ENCODE results near the gene RIBC2.
"Not testable (repeated sequence)": the region's sequence is repeated elsewhere in the genome, so short reads cannot be mapped to it uniquely, and the experiment has no call there.

RIBC2 gene

GRCh38 chr22:45435544-45436139 lies 22.1 kb downstream of the RIBC2 start:
- Histone ChIP-seq H3K4me3 (ENCODE audit: low read depth, low read length) (no peak overlapping the region), H3K4me1 (ENCODE audit: control insufficient read depth, insufficient read depth, low read length) (peaks cover 9% of the 10 kb centered on the region), H3K9me3 (ENCODE audit: control insufficient read depth, insufficient read depth, low read depth, low read length) (0 out of 2 replicates have a peak, but pooled peaks cover 2% of the 10 kb centered on the region), H3K27ac (ENCODE audit: low read depth, low read length) (no peak overlapping the region), H3K9ac (ENCODE audit: low read length) (no peak overlapping the region), H3K36me3 (ENCODE audit: control insufficient read depth, insufficient read depth, low read length) (no peaks in the 10 kb centered on the region), H3K27me3 (ENCODE audit: control insufficient read depth, insufficient read depth, low read length) (no peaks in the 10 kb centered on the region)

DNA sequence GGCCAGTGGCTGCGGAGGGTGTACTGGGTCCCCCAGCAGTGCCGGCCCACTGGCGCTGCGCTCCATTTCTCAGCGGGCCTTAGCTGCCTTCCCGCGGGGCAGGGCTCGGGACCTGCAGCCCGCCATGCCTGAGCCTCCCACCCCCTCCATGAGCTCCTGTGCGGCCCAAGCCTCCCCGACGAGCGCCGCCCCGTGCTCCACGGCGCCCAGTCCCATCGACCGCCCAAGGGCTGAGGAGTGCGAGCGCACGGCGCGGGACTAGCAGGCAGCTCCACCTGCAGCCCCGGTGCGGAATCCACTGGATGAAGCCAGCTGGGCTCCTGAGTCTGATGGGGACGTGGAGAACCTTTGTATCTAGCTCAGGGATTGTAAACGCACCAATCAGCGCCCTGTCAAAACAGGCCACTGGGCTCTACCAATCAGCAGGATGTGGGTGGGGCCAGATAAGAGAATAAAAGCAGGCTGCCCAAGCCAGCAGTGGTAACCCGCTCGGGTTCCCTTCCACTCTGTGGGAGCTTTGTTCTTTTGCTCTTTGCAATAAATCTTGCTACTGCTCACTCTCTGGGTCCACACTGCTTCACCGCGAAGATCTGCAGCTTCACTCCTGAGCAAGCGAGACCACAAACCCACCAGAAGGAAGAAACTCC lies 23.5 kb downstream of the RIBC2 start:
- not testable (repeated sequence) for H3K4me1 ChIP-seq (ENCODE audit: control insufficient read depth, insufficient read depth, low read length); H3K36me3 ChIP-seq (ENCODE audit: control insufficient read depth, insufficient read depth, low read length); H3K9ac ChIP-seq (ENCODE audit: low read length); H3K27me3 ChIP-seq (ENCODE audit: control insufficient read depth, insufficient read depth, low read length); H3K4me3 ChIP-seq (ENCODE audit: low read depth, low read length); H3K27ac ChIP-seq (ENCODE audit: low read depth, low read length); H3K9me3 ChIP-seq (ENCODE audit: control insufficient read depth, insufficient read depth, low read depth, low read length)

DNA sequence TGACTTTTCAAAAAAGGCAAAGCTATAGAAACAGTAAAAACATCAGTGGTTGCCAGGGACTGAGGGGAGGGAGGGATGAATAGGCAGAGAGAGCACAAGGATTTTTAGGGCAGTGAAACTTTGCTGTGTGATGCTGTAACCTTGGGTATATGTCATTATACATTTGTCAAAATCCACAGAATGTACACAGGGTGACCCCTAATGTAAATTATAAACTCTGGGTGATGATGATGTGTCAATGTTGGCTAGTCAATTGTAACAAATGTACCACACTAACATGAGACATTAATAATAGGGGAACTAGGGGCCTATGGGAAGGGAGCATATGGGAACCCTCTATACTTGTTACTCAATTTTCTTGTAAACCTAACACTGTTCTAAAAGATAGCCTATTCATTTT lies 24.8 kb downstream of the RIBC2 start:
- no peaks in the 10 kb centered on the region for H3K27me3 ChIP-seq (ENCODE audit: control insufficient read depth, insufficient read depth, low read length)
- no peak overlapping the region for H3K4me3 ChIP-seq (ENCODE audit: low read depth, low read length)
- no peak overlapping the region for H3K9ac ChIP-seq (ENCODE audit: low read length)
- 0 out of 2 replicates have a peak, but pooled peaks cover 2% of the 10 kb centered on the region for H3K9me3 ChIP-seq (ENCODE audit: control insufficient read depth, insufficient read depth, low read depth, low read length)
- no peak overlapping the region for H3K27ac ChIP-seq (ENCODE audit: low read depth, low read length)
- H3K4me1 ChIP-seq (ENCODE audit: control insufficient read depth, insufficient read depth, low read length) = peaks cover 9% of the 10 kb centered on the region
- no peaks in the 10 kb centered on the region for H3K36me3 ChIP-seq (ENCODE audit: control insufficient read depth, insufficient read depth, low read length)

DNA sequence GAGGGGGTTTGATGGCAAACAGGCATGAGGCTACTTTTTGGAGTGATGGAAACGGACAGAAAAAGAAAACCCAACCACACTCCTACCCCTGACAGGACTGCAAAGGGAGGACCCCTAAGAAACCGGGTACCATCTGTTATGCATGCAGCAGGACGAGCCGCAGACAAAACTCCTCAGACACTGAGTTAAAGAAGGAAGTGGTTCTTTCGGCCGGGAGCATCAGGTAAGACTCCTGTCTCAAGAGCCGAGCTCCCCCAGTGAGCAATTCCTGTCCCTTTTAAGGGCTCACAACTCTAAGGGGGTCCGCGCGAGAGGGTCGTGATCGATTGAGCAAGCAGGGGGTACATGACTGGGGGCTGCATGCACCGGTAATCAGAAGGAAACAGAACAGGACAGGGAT lies 27.2 kb downstream of the RIBC2 start:
- not testable (repeated sequence) for H3K4me3 ChIP-seq (ENCODE audit: low read depth, low read length); H3K36me3 ChIP-seq (ENCODE audit: control insufficient read depth, insufficient read depth, low read length); H3K27me3 ChIP-seq (ENCODE audit: control insufficient read depth, insufficient read depth, low read length); H3K9me3 ChIP-seq (ENCODE audit: control insufficient read depth, insufficient read depth, low read depth, low read length); H3K9ac ChIP-seq (ENCODE audit: low read length); H3K27ac ChIP-seq (ENCODE audit: low read depth, low read length); H3K4me1 ChIP-seq (ENCODE audit: control insufficient read depth, insufficient read depth, low read length)

- Histone ChIP-seq H3K9ac (ENCODE audit: low read length) (no peak overlapping the region), H3K27me3 (ENCODE audit: control insufficient read depth, insufficient read depth, low read length) (no peaks in the 10 kb centered on the region), H3K4me1 (ENCODE audit: control insufficient read depth, insufficient read depth, low read length) (peaks cover 3% of the 10 kb centered on the region; the same call in 1 of the 2 replicates), H3K9me3 (ENCODE audit: control insufficient read depth, insufficient read depth, low read depth, low read length) (0 out of 2 replicates have a peak, but pooled peaks cover 2% of the 10 kb centered on the region), H3K4me3 (ENCODE audit: low read depth, low read length) (no peak overlapping the region), H3K27ac (ENCODE audit: low read depth, low read length) (no peak overlapping the region), H3K36me3 (ENCODE audit: control insufficient read depth, insufficient read depth, low read length) (no peaks in the 10 kb centered on the region)
Measured at GRCh38 chr22:45441138-45441537, 27.6 kb downstream of the RIBC2 start.

- Histone ChIP-seq H3K9me3 (ENCODE audit: control insufficient read depth, insufficient read depth, low read depth, low read length) (no peaks in the 10 kb centered on the region), H3K4me1 (ENCODE audit: control insufficient read depth, insufficient read depth, low read length) (peaks cover 3% of the 10 kb centered on the region; the same call in 1 of the 2 replicates), H3K4me3 (ENCODE audit: low read depth, low read length) (no peak overlapping the region), H3K36me3 (ENCODE audit: control insufficient read depth, insufficient read depth, low read length) (no peaks in the 10 kb centered on the region), H3K27me3 (ENCODE audit: control insufficient read depth, insufficient read depth, low read length) (no peaks in the 10 kb centered on the region), H3K27ac (ENCODE audit: low read depth, low read length) (no peak overlapping the region), H3K9ac (ENCODE audit: low read length) (no peak overlapping the region)
Measured at GRCh38 chr22:45442116-45442515, 28.6 kb downstream of the RIBC2 start.

DNA sequence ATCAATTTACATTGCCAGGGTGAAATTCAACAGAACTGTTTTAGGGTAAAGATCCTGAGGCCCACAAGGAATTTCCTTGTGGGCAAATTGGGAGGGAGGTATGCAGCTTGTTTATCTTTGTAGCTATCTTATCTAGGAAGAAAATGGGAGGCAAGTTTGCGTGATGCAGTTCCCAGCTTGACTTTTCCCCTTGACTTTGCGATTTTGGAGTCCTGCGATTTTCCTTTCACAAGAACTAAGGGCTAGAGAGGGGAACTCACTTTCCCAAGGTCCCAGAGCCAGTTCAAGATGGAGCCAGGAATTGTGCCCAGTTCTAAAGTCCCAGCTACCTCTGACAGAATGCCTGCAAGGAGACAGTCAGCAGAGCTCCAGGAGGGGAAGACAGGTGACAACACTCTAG lies 30.7 kb downstream of the RIBC2 start:
- H3K9ac ChIP-seq (ENCODE audit: low read length) = no peak overlapping the region
- H3K27ac ChIP-seq (ENCODE audit: low read depth, low read length) = no peak overlapping the region
- no peaks in the 10 kb centered on the region for H3K9me3 ChIP-seq (ENCODE audit: control insufficient read depth, insufficient read depth, low read depth, low read length)
- peaks cover 3% of the 10 kb centered on the region; the same call in 1 of the 2 replicates for H3K4me1 ChIP-seq (ENCODE audit: control insufficient read depth, insufficient read depth, low read length)
- H3K4me3 ChIP-seq (ENCODE audit: low read depth, low read length) = no peak overlapping the region
- H3K36me3 ChIP-seq (ENCODE audit: control insufficient read depth, insufficient read depth, low read length) = no peaks in the 10 kb centered on the region
- no peaks in the 10 kb centered on the region for H3K27me3 ChIP-seq (ENCODE audit: control insufficient read depth, insufficient read depth, low read length)

GRCh38 chr22:45445031-45445710 lies 31.7 kb downstream of the RIBC2 start:
- Histone ChIP-seq H3K4me3 (ENCODE audit: low read depth, low read length) (no peak overlapping the region), H3K9me3 (ENCODE audit: control insufficient read depth, insufficient read depth, low read depth, low read length) (no peaks in the 10 kb centered on the region), H3K4me1 (ENCODE audit: control insufficient read depth, insufficient read depth, low read length) (peaks cover 3% of the 10 kb centered on the region; the same call in 1 of the 2 replicates), H3K27me3 (ENCODE audit: control insufficient read depth, insufficient read depth, low read length) (no peaks in the 10 kb centered on the region), H3K27ac (ENCODE audit: low read depth, low read length) (no peak overlapping the region), H3K9ac (ENCODE audit: low read length) (no peak overlapping the region), H3K36me3 (ENCODE audit: control insufficient read depth, insufficient read depth, low read length) (no peaks in the 10 kb centered on the region)

- Histone ChIP-seq H3K9me3 (ENCODE audit: control insufficient read depth, insufficient read depth, low read depth, low read length) (no peaks in the 10 kb centered on the region), H3K27ac (ENCODE audit: low read depth, low read length) (no peak overlapping the region), H3K27me3 (ENCODE audit: control insufficient read depth, insufficient read depth, low read length) (no peaks in the 10 kb centered on the region), H3K9ac (ENCODE audit: low read length) (no peak overlapping the region), H3K4me1 (ENCODE audit: control insufficient read depth, insufficient read depth, low read length) (peaks cover 3% of the 10 kb centered on the region; the same call in 1 of the 2 replicates), H3K36me3 (ENCODE audit: control insufficient read depth, insufficient read depth, low read length) (no peaks in the 10 kb centered on the region), H3K4me3 (ENCODE audit: low read depth, low read length) (no peak overlapping the region)
Measured at GRCh38 chr22:45446216-45446615, 32.7 kb downstream of the RIBC2 start.

GRCh38 chr22:45447596-45447995 lies 34.1 kb downstream of the RIBC2 start:
- H3K4me3 ChIP-seq (ENCODE audit: low read depth, low read length); H3K4me1 ChIP-seq (ENCODE audit: control insufficient read depth, insufficient read depth, low read length); H3K9me3 ChIP-seq (ENCODE audit: control insufficient read depth, insufficient read depth, low read depth, low read length); H3K27me3 ChIP-seq (ENCODE audit: control insufficient read depth, insufficient read depth, low read length); H3K36me3 ChIP-seq (ENCODE audit: control insufficient read depth, insufficient read depth, low read length); H3K27ac ChIP-seq (ENCODE audit: low read depth, low read length); H3K9ac ChIP-seq (ENCODE audit: low read length): not testable (repeated sequence)

DNA sequence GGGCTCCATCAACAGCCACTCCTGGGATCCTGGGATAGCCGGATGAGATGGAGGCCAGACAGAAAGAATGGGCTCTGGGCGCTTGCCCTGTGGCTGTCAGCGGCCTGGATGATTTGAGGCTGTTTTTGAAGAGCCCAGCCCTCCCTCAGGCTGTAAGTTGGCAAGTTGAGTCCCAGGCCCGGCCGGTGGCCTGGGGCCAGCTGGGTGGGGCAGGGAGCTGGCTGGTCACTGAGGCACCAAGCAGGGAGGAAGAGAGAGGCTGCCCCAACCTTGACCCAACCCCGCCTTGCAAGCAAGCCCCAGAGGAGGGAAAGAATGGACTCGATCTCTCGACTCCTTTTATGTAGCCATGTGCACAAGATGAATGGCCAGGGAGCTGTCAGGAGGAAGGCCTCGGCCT lies 34.9 kb downstream of the RIBC2 start:
- no peaks in the 10 kb centered on the region for H3K36me3 ChIP-seq (ENCODE audit: control insufficient read depth, insufficient read depth, low read length)
- H3K4me3 ChIP-seq (ENCODE audit: low read depth, low read length) = no peak overlapping the region
- no peaks in the 10 kb centered on the region for H3K27me3 ChIP-seq (ENCODE audit: control insufficient read depth, insufficient read depth, low read length)
- H3K9ac ChIP-seq (ENCODE audit: low read length) = no peak overlapping the region
- H3K4me1 ChIP-seq (ENCODE audit: control insufficient read depth, insufficient read depth, low read length) = peaks cover 3% of the 10 kb centered on the region; the same call in 1 of the 2 replicates
- H3K27ac ChIP-seq (ENCODE audit: low read depth, low read length) = no peak overlapping the region
- no peaks in the 10 kb centered on the region for H3K9me3 ChIP-seq (ENCODE audit: control insufficient read depth, insufficient read depth, low read depth, low read length)

Measured in HUES6 (cell line).